GM23338 (cell line): ENCODE measurements around the gene FILIP1L. TPM values are rescaled to one million over a fixed set of nuclear protein-coding genes. Genes with fewer than 3 reads are reported as not detected.

Source experiments
- ATAC-seq: fragments of 200-7000 bp; cut with Tn5 transposase; 3 replicates; pipeline ENCODE4 v1.9.1; 2020
- DNase-seq: peaks from one replicate; pipeline ENCODE4 v3.0.0-alpha.2; 2015; ENCODE audit warnings: low spot score
- H2AFZ ChIP-seq: fragments of 200-600 bp; sonication (generic); 2 replicates; pipeline ENCODE4 v1.8.0; 2016; ENCODE audit warnings: antibody characterized with exemption, mild to moderate bottlenecking, moderate library complexity
- H3F3A ChIP-seq: fragments of 200-600 bp; sonication (generic); replicated peaks from 2 replicates; pipeline ENCODE4 v1.8.0; 2017; ENCODE audit warnings: antibody characterized with exemption, mixed run types, low read depth
- H3K27ac ChIP-seq: fragments of 200-600 bp; sonication (generic); 2 replicates; pipeline ENCODE4 v1.6.1; 2016; ENCODE audit warnings: low read depth
- H3K27me3 ChIP-seq: fragments of 200-600 bp; sonication (generic); 2 replicates; pipeline ENCODE4 v1.8.0; 2016; ENCODE audit warnings: mild to moderate bottlenecking, mixed run types, moderate library complexity; ENCODE audit not compliant: insufficient read depth
- H3K36me3 ChIP-seq: fragments of 200-600 bp; sonication (generic); 2 replicates; pipeline ENCODE4 v1.8.0; 2016; ENCODE audit warnings: mild to moderate bottlenecking; ENCODE audit not compliant: insufficient read depth
- H3K4me1 ChIP-seq: fragments of 200-600 bp; sonication (generic); 2 replicates; pipeline ENCODE4 v1.8.0; 2016; ENCODE audit warnings: mild to moderate bottlenecking, moderate library complexity; ENCODE audit not compliant: insufficient read depth
- H3K4me2 ChIP-seq: fragments of 200-600 bp; sonication (generic); 2 replicates; pipeline ENCODE4 v1.7.1; 2017; ENCODE audit warnings: mixed run types
- H3K4me3 ChIP-seq: fragments of 200-600 bp; sonication (generic); 2 replicates; pipeline ENCODE4 v1.6.1; 2016; ENCODE audit warnings: mixed run types
- H3K79me2 ChIP-seq: fragments of 200-600 bp; sonication (generic); replicated peaks from 2 replicates; pipeline ENCODE4 v1.8.0; 2017; ENCODE audit warnings: mild to moderate bottlenecking; ENCODE audit not compliant: insufficient read depth
- H3K9me2 ChIP-seq: fragments of 200-600 bp; sonication (generic); 2 replicates; pipeline ENCODE4 v1.8.0; 2017; ENCODE audit not compliant: insufficient read depth
- H4K20me1 ChIP-seq: fragments of 200-600 bp; sonication (generic); replicated peaks from 2 replicates; pipeline ENCODE4 v1.8.0; 2017; ENCODE audit warnings: mild to moderate bottlenecking; ENCODE audit not compliant: insufficient read depth
- H3K27ac Mint-ChIP-seq: 2 replicates; pipeline ENCODE4 v1.8.0; 2020; ENCODE audit warnings: inconsistent platforms, mild to moderate bottlenecking, moderate library complexity, mixed read lengths
- H3K27me3 Mint-ChIP-seq: 3 replicates; pipeline ENCODE4 v1.8.0; 2022; ENCODE audit warnings: low read depth, mild to moderate bottlenecking, moderate library complexity, mixed read lengths, inconsistent platforms; ENCODE audit not compliant: insufficient read depth, poor library complexity
- H3K36me3 Mint-ChIP-seq: 3 replicates; pipeline ENCODE4 v1.8.0; 2021; ENCODE audit warnings: low read depth, mild to moderate bottlenecking, inconsistent platforms, moderate library complexity, mixed read lengths
- H3K4me1 Mint-ChIP-seq: 3 replicates; pipeline ENCODE4 v1.8.0; 2020; ENCODE audit warnings: mild to moderate bottlenecking, inconsistent platforms, mixed read lengths
- H3K4me3 Mint-ChIP-seq: 3 replicates; pipeline ENCODE4 v1.8.0; 2021; ENCODE audit warnings: moderate library complexity, mild to moderate bottlenecking, inconsistent platforms, mixed read lengths
- H3K9me3 Mint-ChIP-seq: 3 replicates; pipeline ENCODE4 v1.8.0; 2020; ENCODE audit warnings: moderate library complexity, mild to moderate bottlenecking, inconsistent platforms, mixed read lengths
- CREB1 ChIP-seq: fragments of 250-450 bp; sonication (Bioruptor Pico); IDR thresholded peaks from 2 replicates; pipeline ENCODE4 v1.5.0; 2020; ENCODE audit warnings: low read depth, mild to moderate bottlenecking, moderate library complexity
- CTCF ChIP-seq, 2 experiments: fragments of 200-600 bp in 1 of 2; sonication (generic) in 1 of 2; conservative IDR thresholded peaks; 2 replicates each; pipeline versions ENCODE4 v1.5.1 to v1.6.1; 2016 to 2017; ENCODE audit warnings: antibody characterized with exemption in 2 of 2, low read depth in 2 of 2, mild to moderate bottlenecking in 2 of 2, moderate library complexity in 1 of 2
- EZH2 ChIP-seq: fragments of 200-600 bp; sonication (generic); IDR thresholded peaks from one replicate; pipeline ENCODE4 v1.8.0; 2017; ENCODE audit warnings: antibody characterized with exemption, mild to moderate bottlenecking, low read depth; ENCODE audit not compliant: unreplicated experiment
- EZH2phosphoT487 ChIP-seq: fragments of 200-600 bp; sonication (generic); IDR thresholded peaks from one replicate; pipeline ENCODE4 v1.8.1; 2018; ENCODE audit warnings: antibody characterized with exemption; ENCODE audit not compliant: unreplicated experiment
- JUNB ChIP-seq: IDR thresholded peaks from one replicate; pipeline ENCODE4 v1.6.1; 2016; ENCODE audit warnings: antibody characterized with exemption; ENCODE audit not compliant: unreplicated experiment
- NANOG ChIP-seq: IDR thresholded peaks from 2 replicates; pipeline ENCODE4 v1.6.1; 2016; ENCODE audit warnings: antibody characterized with exemption, borderline replicate concordance
- POLR2AphosphoS5 ChIP-seq: IDR thresholded peaks from 2 replicates; pipeline ENCODE4 v1.6.1; 2016; ENCODE audit warnings: antibody characterized with exemption, low read depth
- STAT1 ChIP-seq: IDR thresholded peaks from one replicate; pipeline ENCODE4 v1.6.1; 2016; ENCODE audit warnings: antibody characterized with exemption; ENCODE audit not compliant: unreplicated experiment
- ZNF114 ChIP-seq: fragments of 250-450 bp; sonication (Bioruptor Pico); IDR thresholded peaks from 2 replicates; pipeline ENCODE4 v1.5.0; 2020; ENCODE audit warnings: mild to moderate bottlenecking, moderate library complexity
- ZNF331 ChIP-seq: fragments of 250-450 bp; sonication (Bioruptor Pico); IDR thresholded peaks from 2 replicates; pipeline ENCODE4 v1.5.0; 2020; ENCODE audit warnings: low read depth, mild to moderate bottlenecking, moderate library complexity
- polyA plus RNA-seq: library from polyadenylated mRNA; unstranded; fragments of >200 nt; fragmentation: Nextera tagmentation; extraction: Ambion mirVana; gene quantifications from 2 replicates; pipeline ENCODE4 v1.2.1, GENCODE V29; 2016
- total RNA-seq: library from RNA; depleted of rRNA; stranded (reverse); fragments of >200 nt; shearing (Covaris generic); gene quantifications from 2 replicates; pipeline ENCODE4 v1.2.3, GENCODE V29; 2014
- TF ChIP-seq, protein P1 (sequence below): IDR thresholded peaks from one replicate; pipeline ENCODE4 v1.6.1; 2018; ENCODE audit warnings: antibody characterized with exemption; ENCODE audit not compliant: unreplicated experiment
- TF ChIP-seq, protein P2 (sequence below): IDR thresholded peaks from 2 replicates; pipeline ENCODE4 v1.6.1; 2016; ENCODE audit warnings: antibody characterized with exemption
- TF ChIP-seq, protein P3 (sequence below): fragments of 250-450 bp; sonication (Bioruptor Pico); IDR thresholded peaks from 2 replicates; pipeline ENCODE4 v1.5.0; 2020; ENCODE audit warnings: mild to moderate bottlenecking, moderate library complexity

FILIP1L gene
- total and polyA plus RNA-seq, 2 experiments from 2014 or later, result 1.6 TPM; not detected in 1

DNA sequence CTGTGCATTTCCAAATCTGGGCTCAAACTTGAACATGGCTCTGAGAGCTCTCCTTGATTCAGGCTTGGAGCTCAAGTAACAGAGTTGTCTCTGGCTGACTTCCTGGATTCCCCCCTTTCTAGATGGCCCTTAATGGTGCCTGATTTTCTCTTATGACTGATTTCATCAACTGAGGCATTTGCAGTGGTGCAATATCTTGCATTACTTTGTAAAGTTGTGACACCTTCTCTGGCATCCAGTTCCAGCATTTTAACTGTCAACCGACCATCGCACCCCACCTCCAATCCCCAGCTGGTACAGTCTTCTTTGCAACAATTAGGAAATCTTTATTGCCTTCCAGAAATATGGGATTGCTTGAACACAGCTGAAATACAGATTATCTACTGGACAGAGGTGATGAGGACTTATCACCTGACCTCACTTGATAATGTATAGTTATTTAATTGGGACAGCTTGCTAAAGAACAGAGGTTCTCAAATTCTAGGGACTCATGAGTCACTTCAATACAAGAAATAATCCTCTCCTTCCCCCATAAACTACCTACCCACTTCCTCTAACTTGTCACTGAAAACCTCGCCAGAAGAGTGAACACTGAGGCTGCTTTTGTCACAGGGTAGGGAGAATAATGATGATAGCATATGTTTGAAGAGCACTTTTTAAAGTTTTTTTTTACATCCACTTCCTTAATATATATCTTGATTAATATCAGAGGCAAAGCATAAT lies 41.8 kb downstream of the FILIP1L start:
- no peaks in the 10 kb centered on the region; the same call in 1 of the 2 replicates for H3K9me2 ChIP-seq
- Mint-ChIP-seq H3K9me3 (no peaks in the 10 kb centered on the region), H3K27me3 (no peaks in the 10 kb centered on the region), H3K4me1 (peaks cover 32% of the 10 kb centered on the region), H3K4me3 (no peak overlapping the region), H3K36me3 (no peaks in the 10 kb centered on the region), H3K27ac (no peak overlapping the region)
- H3K79me2 ChIP-seq, result no peaks in the 10 kb centered on the region
- no peaks in the 10 kb centered on the region; the same call in 1 of the 2 replicates for H3F3A ChIP-seq
- H2AFZ ChIP-seq, result no peak overlapping the region
- no peaks in the 10 kb centered on the region for H3K36me3 ChIP-seq
- H3K27ac ChIP-seq, result no peak overlapping the region
- no peak for DNase-seq
- peaks cover 20% of the 10 kb centered on the region for H3K4me1 ChIP-seq
- ATAC-seq, result no peak
- H3K4me2 ChIP-seq, result no peak overlapping the region
- TF ChIP-seq, protein P1, sequence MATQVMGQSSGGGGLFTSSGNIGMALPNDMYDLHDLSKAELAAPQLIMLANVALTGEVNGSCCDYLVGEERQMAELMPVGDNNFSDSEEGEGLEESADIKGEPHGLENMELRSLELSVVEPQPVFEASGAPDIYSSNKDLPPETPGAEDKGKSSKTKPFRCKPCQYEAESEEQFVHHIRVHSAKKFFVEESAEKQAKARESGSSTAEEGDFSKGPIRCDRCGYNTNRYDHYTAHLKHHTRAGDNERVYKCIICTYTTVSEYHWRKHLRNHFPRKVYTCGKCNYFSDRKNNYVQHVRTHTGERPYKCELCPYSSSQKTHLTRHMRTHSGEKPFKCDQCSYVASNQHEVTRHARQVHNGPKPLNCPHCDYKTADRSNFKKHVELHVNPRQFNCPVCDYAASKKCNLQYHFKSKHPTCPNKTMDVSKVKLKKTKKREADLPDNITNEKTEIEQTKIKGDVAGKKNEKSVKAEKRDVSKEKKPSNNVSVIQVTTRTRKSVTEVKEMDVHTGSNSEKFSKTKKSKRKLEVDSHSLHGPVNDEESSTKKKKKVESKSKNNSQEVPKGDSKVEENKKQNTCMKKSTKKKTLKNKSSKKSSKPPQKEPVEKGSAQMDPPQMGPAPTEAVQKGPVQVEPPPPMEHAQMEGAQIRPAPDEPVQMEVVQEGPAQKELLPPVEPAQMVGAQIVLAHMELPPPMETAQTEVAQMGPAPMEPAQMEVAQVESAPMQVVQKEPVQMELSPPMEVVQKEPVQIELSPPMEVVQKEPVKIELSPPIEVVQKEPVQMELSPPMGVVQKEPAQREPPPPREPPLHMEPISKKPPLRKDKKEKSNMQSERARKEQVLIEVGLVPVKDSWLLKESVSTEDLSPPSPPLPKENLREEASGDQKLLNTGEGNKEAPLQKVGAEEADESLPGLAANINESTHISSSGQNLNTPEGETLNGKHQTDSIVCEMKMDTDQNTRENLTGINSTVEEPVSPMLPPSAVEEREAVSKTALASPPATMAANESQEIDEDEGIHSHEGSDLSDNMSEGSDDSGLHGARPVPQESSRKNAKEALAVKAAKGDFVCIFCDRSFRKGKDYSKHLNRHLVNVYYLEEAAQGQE, result no peak
- TF ChIP-seq NANOG (no peak), CREB1 (CRISPR knock-in tag) (no peak), EZH2phosphoT487 (no peak), ZNF114 (no peak), ZNF331 (CRISPR knock-in tag) (no peak), JUNB (no peak), CTCF (conservative IDR thresholded peaks at IDR 0.05; ENCODE audit: low read depth in 2 of 2) (no peak), EZH2 (no peak), STAT1 (no peak), POLR2AphosphoS5 (no peak)
- TF ChIP-seq, protein P2, sequence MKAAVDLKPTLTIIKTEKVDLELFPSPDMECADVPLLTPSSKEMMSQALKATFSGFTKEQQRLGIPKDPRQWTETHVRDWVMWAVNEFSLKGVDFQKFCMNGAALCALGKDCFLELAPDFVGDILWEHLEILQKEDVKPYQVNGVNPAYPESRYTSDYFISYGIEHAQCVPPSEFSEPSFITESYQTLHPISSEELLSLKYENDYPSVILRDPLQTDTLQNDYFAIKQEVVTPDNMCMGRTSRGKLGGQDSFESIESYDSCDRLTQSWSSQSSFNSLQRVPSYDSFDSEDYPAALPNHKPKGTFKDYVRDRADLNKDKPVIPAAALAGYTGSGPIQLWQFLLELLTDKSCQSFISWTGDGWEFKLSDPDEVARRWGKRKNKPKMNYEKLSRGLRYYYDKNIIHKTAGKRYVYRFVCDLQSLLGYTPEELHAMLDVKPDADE, result no peak
- TF ChIP-seq, protein P3, sequence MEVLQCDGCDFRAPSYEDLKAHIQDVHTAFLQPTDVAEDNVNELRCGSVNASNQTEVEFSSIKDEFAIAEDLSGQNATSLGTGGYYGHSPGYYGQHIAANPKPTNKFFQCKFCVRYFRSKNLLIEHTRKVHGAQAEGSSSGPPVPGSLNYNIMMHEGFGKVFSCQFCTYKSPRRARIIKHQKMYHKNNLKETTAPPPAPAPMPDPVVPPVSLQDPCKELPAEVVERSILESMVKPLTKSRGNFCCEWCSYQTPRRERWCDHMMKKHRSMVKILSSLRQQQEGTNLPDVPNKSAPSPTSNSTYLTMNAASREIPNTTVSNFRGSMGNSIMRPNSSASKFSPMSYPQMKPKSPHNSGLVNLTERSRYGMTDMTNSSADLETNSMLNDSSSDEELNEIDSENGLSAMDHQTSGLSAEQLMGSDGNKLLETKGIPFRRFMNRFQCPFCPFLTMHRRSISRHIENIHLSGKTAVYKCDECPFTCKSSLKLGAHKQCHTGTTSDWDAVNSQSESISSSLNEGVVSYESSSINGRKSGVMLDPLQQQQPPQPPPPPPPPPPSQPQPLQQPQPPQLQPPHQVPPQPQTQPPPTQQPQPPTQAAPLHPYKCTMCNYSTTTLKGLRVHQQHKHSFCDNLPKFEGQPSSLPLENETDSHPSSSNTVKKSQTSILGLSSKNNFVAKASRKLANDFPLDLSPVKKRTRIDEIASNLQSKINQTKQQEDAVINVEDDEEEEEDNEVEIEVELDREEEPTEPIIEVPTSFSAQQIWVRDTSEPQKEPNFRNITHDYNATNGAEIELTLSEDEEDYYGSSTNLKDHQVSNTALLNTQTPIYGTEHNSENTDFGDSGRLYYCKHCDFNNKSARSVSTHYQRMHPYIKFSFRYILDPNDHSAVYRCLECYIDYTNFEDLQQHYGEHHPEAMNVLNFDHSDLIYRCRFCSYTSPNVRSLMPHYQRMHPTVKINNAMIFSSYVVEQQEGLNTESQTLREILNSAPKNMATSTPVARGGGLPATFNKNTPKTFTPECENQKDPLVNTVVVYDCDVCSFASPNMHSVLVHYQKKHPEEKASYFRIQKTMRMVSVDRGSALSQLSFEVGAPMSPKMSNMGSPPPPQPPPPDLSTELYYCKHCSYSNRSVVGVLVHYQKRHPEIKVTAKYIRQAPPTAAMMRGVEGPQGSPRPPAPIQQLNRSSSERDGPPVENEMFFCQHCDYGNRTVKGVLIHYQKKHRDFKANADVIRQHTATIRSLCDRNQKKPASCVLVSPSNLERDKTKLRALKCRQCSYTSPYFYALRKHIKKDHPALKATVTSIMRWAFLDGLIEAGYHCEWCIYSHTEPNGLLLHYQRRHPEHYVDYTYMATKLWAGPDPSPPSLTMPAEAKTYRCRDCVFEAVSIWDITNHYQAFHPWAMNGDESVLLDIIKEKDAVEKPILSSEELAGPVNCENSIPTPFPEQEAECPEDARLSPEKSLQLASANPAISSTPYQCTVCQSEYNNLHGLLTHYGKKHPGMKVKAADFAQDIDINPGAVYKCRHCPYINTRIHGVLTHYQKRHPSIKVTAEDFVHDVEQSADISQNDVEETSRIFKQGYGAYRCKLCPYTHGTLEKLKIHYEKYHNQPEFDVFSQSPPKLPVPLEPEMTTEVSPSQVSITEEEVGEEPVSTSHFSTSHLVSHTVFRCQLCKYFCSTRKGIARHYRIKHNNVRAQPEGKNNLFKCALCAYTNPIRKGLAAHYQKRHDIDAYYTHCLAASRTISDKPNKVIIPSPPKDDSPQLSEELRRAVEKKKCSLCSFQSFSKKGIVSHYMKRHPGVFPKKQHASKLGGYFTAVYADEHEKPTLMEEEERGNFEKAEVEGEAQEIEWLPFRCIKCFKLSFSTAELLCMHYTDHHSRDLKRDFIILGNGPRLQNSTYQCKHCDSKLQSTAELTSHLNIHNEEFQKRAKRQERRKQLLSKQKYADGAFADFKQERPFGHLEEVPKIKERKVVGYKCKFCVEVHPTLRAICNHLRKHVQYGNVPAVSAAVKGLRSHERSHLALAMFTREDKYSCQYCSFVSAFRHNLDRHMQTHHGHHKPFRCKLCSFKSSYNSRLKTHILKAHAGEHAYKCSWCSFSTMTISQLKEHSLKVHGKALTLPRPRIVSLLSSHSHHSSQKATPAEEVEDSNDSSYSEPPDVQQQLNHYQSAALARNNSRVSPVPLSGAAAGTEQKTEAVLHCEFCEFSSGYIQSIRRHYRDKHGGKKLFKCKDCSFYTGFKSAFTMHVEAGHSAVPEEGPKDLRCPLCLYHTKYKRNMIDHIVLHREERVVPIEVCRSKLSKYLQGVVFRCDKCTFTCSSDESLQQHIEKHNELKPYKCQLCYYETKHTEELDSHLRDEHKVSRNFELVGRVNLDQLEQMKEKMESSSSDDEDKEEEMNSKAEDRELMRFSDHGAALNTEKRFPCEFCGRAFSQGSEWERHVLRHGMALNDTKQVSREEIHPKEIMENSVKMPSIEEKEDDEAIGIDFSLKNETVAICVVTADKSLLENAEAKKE (CRISPR knock-in tag), result no peak
- H3K27me3 ChIP-seq, result no peaks in the 10 kb centered on the region
- H3K4me3 ChIP-seq, result no peak overlapping the region
- no peaks in the 10 kb centered on the region for H4K20me1 ChIP-seq
